SK-N-SH (cell line): ENCODE measurements around the gene KCND1. TPM values are rescaled to one million over a fixed set of nuclear protein-coding genes. Genes with fewer than 3 reads are reported as not detected.

Experiments used
- CTCF ChIA-PET: fragments of 300-600, 350-600 bp; formaldehyde crosslinking; extraction: SDS; loops from one replicate; lab custom pipeline; 2021; lab: Yijun Ruan, JAX
- POLR2A ChIA-PET: fragments of 350-600 bp; sonication (Branson Sonifier 250); formaldehyde crosslinking; extraction: SDS; loops from one replicate; lab custom pipeline; 2020; ENCODE audit warnings: antibody characterized with exemption, inconsistent platforms; lab: Yijun Ruan, JAX
- DNase-seq: peaks from one replicate; pipeline ENCODE4 v3.0.0; 2012
- H2AFZ ChIP-seq: fragments of 200-600 bp; sonication (generic); 2 replicates; pipeline ENCODE4 v1.8.1; 2016; ENCODE audit warnings: antibody characterized with exemption, mild to moderate bottlenecking, low read depth
- H3F3A ChIP-seq: fragments of 200-600 bp; sonication (generic); replicated peaks from 2 replicates; pipeline ENCODE3; 2016; ENCODE audit warnings: antibody characterized with exemption, mild to moderate bottlenecking; ENCODE audit not compliant: insufficient read depth
- H3K27ac ChIP-seq, 2 experiments: fragments of 200-500 bp in 1 of 2; fragments of 200-600 bp in 1 of 2; sonication (Bioruptor generic) in 1 of 2; sonication (generic), shearing (Covaris generic) in 1 of 2; 2 replicates each; pipeline versions ENCODE4 v1.5.1 to v1.6.1; 2014 to 2016; ENCODE audit warnings: low read depth in 2 of 2, inconsistent platforms in 1 of 2, low read length in 1 of 2, mild to moderate bottlenecking in 1 of 2, mixed read lengths in 1 of 2
- H3K27me3 ChIP-seq: fragments of 200-600 bp; sonication (generic), shearing (Covaris generic); 2 replicates; pipeline ENCODE4 v1.6.1; 2016; ENCODE audit warnings: mixed run types; ENCODE audit not compliant: insufficient read depth
- H3K36me3 ChIP-seq, 2 experiments: fragments of 200-500 bp in 1 of 2; fragments of 200-600 bp in 1 of 2; sonication (Bioruptor generic) in 1 of 2; sonication (generic) in 1 of 2; replicated peaks in 1 of 2; 2 replicates each; pipeline versions ENCODE3 to v1.5.1; 2014 to 2016; ENCODE audit warnings: low read length in 1 of 2, mild to moderate bottlenecking in 1 of 2; ENCODE audit not compliant: insufficient read depth in 2 of 2, control insufficient read depth in 1 of 2
- H3K4me1 ChIP-seq, 2 experiments: fragments of 200-500 bp in 1 of 2; fragments of 200-600 bp in 1 of 2; sonication (Bioruptor generic) in 1 of 2; sonication (generic), shearing (Covaris generic) in 1 of 2; 2 replicates each; pipeline versions ENCODE4 v1.5.1 to v1.6.1; 2014 to 2016; ENCODE audit warnings: low read depth in 1 of 2, low read length in 1 of 2, mixed run types in 1 of 2; ENCODE audit not compliant: insufficient read depth in 2 of 2, control insufficient read depth in 1 of 2
- H3K4me2 ChIP-seq: fragments of 200-600 bp; sonication (generic), shearing (Covaris generic); 2 replicates; pipeline ENCODE4 v1.6.1; 2017; ENCODE audit warnings: mixed run types
- H3K4me3 ChIP-seq, 2 experiments: fragments of 200-500 bp in 1 of 2; fragments of 200-600 bp in 1 of 2; sonication (Bioruptor generic) in 1 of 2; sonication (generic), shearing (Covaris generic) in 1 of 2; 2 replicates each; pipeline versions ENCODE4 v1.5.1 to v1.8.1; 2014 to 2016; ENCODE audit warnings: low read depth in 2 of 2, inconsistent platforms in 1 of 2, low read length in 1 of 2, mild to moderate bottlenecking in 1 of 2, mixed read lengths in 1 of 2, moderate library complexity in 1 of 2
- H3K79me2 ChIP-seq: fragments of 200-600 bp; sonication (generic); 2 replicates; pipeline ENCODE4 v1.8.1; 2017; ENCODE audit warnings: mild to moderate bottlenecking; ENCODE audit not compliant: insufficient read depth
- H3K9ac ChIP-seq: fragments of 200-600 bp; sonication (generic); 2 replicates; pipeline ENCODE4 v1.6.1; 2017; ENCODE audit warnings: mixed run types
- H3K9me2 ChIP-seq: fragments of 200-600 bp; sonication (generic); 2 replicates; pipeline ENCODE4 v1.6.1; 2017; ENCODE audit warnings: mixed run types
- H3K9me3 ChIP-seq: fragments of 200-600 bp; sonication (generic); 2 replicates; pipeline ENCODE4 v1.6.1; 2017; ENCODE audit warnings: mixed run types, mild to moderate bottlenecking, moderate library complexity
- H4K20me1 ChIP-seq: fragments of 200-600 bp; sonication (generic); 2 replicates; pipeline ENCODE4 v1.6.1; 2017; ENCODE audit warnings: mild to moderate bottlenecking, mixed run types; ENCODE audit not compliant: insufficient read depth
- CHD2 ChIP-seq: fragments of 150-350 bp; IDR thresholded peaks from 2 replicates; pipeline ENCODE4 v1.6.1; 2018; ENCODE audit warnings: low read length; ENCODE audit not compliant: partially characterized antibody
- ELF1 ChIP-seq: IDR thresholded peaks from 2 replicates; pipeline ENCODE4 v1.4.0; 2012
- EP300 ChIP-seq, 2 experiments: IDR thresholded peaks; 2 replicates each; pipeline versions ENCODE4 v1.4.0 to v1.6.1; 2012; ENCODE audit warnings: borderline replicate concordance in 1 of 2, low read depth in 1 of 2, low read length in 1 of 2
- EZH2phosphoT487 ChIP-seq: fragments of 200-600 bp; sonication (generic); IDR thresholded peaks from 2 replicates; pipeline ENCODE4 v1.6.1; 2017; ENCODE audit warnings: low read depth, mixed run types, mild to moderate bottlenecking, antibody characterized with exemption, moderate library complexity, borderline replicate concordance
- FOXJ3 ChIP-seq: sonication (generic); formaldehyde crosslinking; IDR thresholded peaks from 2 replicates; pipeline ENCODE4 v1.5.1; 2020; ENCODE audit warnings: mild to moderate bottlenecking, missing genetic modification reagents
- FOXM1 ChIP-seq: IDR thresholded peaks from 2 replicates; pipeline ENCODE4 v1.4.0; 2012; ENCODE audit warnings: low read depth, mild to moderate bottlenecking
- GATA2 ChIP-seq: sonication (generic); formaldehyde crosslinking; IDR thresholded peaks from 2 replicates; pipeline ENCODE4 v1.5.0; 2020; ENCODE audit warnings: mild to moderate bottlenecking, missing genetic modification reagents
- JUND ChIP-seq: IDR thresholded peaks from 2 replicates; pipeline ENCODE4 v1.4.0; 2012
- MEF2A ChIP-seq: IDR thresholded peaks from 2 replicates; pipeline ENCODE4 v1.4.0; 2012; ENCODE audit warnings: low read depth, borderline replicate concordance
- MXI1 ChIP-seq: IDR thresholded peaks from 2 replicates; pipeline ENCODE4 v1.6.1; 2012; ENCODE audit warnings: mild to moderate bottlenecking, low read depth, low read length, improper control_type of control experiment
- NRF1 ChIP-seq: IDR thresholded peaks from 2 replicates; pipeline ENCODE4 v1.6.1; 2012; ENCODE audit warnings: low read depth, mild to moderate bottlenecking, low read length
- PBX3 ChIP-seq: IDR thresholded peaks from 2 replicates; pipeline ENCODE4; 2012
- RCOR1 ChIP-seq: fragments of 150-350 bp; IDR thresholded peaks from 2 replicates; pipeline ENCODE4 v1.6.1; 2017; ENCODE audit warnings: antibody characterized with exemption, low read length
- RFX5 ChIP-seq: IDR thresholded peaks from 2 replicates; pipeline ENCODE4 v1.6.1; 2012; ENCODE audit warnings: mild to moderate bottlenecking, improper control_type of control experiment, low read length
- SIN3A ChIP-seq: IDR thresholded peaks from 2 replicates; pipeline ENCODE4 v1.6.1; 2012; ENCODE audit warnings: low read depth, mild to moderate bottlenecking, low read length, moderate library complexity, borderline replicate concordance
- SMC3 ChIP-seq: IDR thresholded peaks from 2 replicates; pipeline ENCODE4 v1.6.1; 2012; ENCODE audit warnings: low read depth, low read length, improper control_type of control experiment
- TAF1 ChIP-seq: IDR thresholded peaks from 2 replicates; pipeline ENCODE4 v1.6.1; 2012; ENCODE audit warnings: low read depth, mild to moderate bottlenecking, low read length, moderate library complexity, borderline replicate concordance
- TCF12 ChIP-seq: IDR thresholded peaks from 2 replicates; pipeline ENCODE4 v1.4.0; 2012
- WGBS: methylation state at CpG from one replicate; pipeline ENCODE4 v1.1.6; 2017; ENCODE audit warnings: low lambda C conversion rate; 5-methylcytosine and 5-hydroxymethylcytosine counted together
- polyA plus RNA-seq, 3 experiments: library from polyadenylated mRNA; depleted of rRNA; stranded (reverse); fragments of >200 nt; gene quantifications; 2 replicates each; pipeline ENCODE4 v1.2.3, GENCODE V29; 2012
- TF ChIP-seq, protein P1 (sequence below): IDR thresholded peaks from 2 replicates; pipeline ENCODE4 v1.6.1; 2012; ENCODE audit warnings: mild to moderate bottlenecking, low read depth, low read length, moderate library complexity
- TF ChIP-seq, protein P2 (sequence below): IDR thresholded peaks from 2 replicates; pipeline ENCODE4 v1.4.0; 2012; ENCODE audit warnings: low read depth, borderline replicate concordance
- TF ChIP-seq, protein P3 (sequence below): fragments of 150-350 bp; IDR thresholded peaks from 2 replicates; pipeline ENCODE4 v1.6.1; 2016; ENCODE audit warnings: mild to moderate bottlenecking, low read depth, low read length
- TF ChIP-seq, protein P4 (sequence below): fragments of 200-600 bp; sonication (generic); IDR thresholded peaks from 2 replicates; pipeline ENCODE4 v1.6.1; 2017; ENCODE audit warnings: antibody characterized with exemption, mild to moderate bottlenecking, moderate library complexity

Gene KCND1
- polyA plus RNA-seq, 1 of the 3 experiments (the other 2 are of a cell fraction) = 1.2 TPM

GRCh38 chrX:49002091-49002935 is 30.7 kb upstream of the KCND1 start, which contains the start of gene GRIPAP1:
GRIPAP1 (minus strand) TSS chrX:49002264; CDS start chrX:49002229, 35 bp downstream.
- Histone ChIP-seq H3K27ac (peak within 1 kb of the TSS; percentile 84 to 90), H3F3A (peaks cover 5% of the 10 kb centered on the region), H3K9ac (peak within 1 kb of the TSS; percentile 90), H4K20me1 (no peaks in the 10 kb centered on the region), H3K36me3 (peaks cover 13 to 19% of the 10 kb centered on the region in 2 experiments), H3K4me2 (peak within 1 kb of the TSS; percentile 83), H3K4me1 (peaks cover 0 to 8% of the 10 kb centered on the region in 2 experiments; a peak in 2 of 4 replicates), H2AFZ (peak within 1 kb of the TSS; percentile 98), H3K9me2 (no peaks in the 10 kb centered on the region), H3K27me3 (no peaks in the 10 kb centered on the region; the same call in 1 of the 2 replicates), H3K9me3 (no peaks in the 10 kb centered on the region), H3K4me3 (peak within 1 kb of the TSS; percentile 75 to 80), H3K79me2 (peaks cover 17% of the 10 kb centered on the region; the same call in 1 of the 2 replicates)
- WGBS = 1% methylated on average over 38 of the region's 38 CpGs
- POLR2A ChIA-PET = interaction anchor here (0.6 to 1.2 kb wide), 8 partner anchors 11 to 1459 kb away, joined by 3 to 5 read pairs (median 4); partner anchors contain the start of genes PQBP1, TFE3 and TIMM17B
- CTCF ChIA-PET = interaction anchor here (0.6 to 1.7 kb wide), 3 partner anchors 11 to 320 kb away, joined by 3 to 10 read pairs (median 4); partner anchors contain the start of gene KCND1
- DNase-seq = peak; percentile 90
- TF ChIP-seq SMC3 (no peak), TCF12 (peak; percentile 16; the same call in 1 of the 2 replicates), CHD2 (no peak), TAF1 (peak; percentile 99), FOXJ3 (CRISPR knock-in tag) (no peak), EP300 (IDR thresholded peaks at IDR 0.05; ENCODE audit: borderline replicate concordance in 1 of 2, low read depth in 1 of 2, low read length in 1 of 2) (peak in 1 of 2 experiments; percentile 28; a peak in 1 of 4 replicates), SIN3A (no peak), ELF1 (peak; percentile 59; the same call in 1 of the 2 replicates), RFX5 (no peak), EZH2phosphoT487 (no peak), JUND (peak; percentile 8; the same call in 1 of the 2 replicates), MXI1 (peak; percentile 34; the same call in 1 of the 2 replicates), FOXM1 (no peak), NRF1 (peak; percentile 81), GATA2 (CRISPR knock-in tag) (no peak), RCOR1 (no peak), MEF2A (no peak), PBX3 (peak; percentile 42; the same call in 1 of the 2 replicates)
- TF ChIP-seq, protein P1, sequence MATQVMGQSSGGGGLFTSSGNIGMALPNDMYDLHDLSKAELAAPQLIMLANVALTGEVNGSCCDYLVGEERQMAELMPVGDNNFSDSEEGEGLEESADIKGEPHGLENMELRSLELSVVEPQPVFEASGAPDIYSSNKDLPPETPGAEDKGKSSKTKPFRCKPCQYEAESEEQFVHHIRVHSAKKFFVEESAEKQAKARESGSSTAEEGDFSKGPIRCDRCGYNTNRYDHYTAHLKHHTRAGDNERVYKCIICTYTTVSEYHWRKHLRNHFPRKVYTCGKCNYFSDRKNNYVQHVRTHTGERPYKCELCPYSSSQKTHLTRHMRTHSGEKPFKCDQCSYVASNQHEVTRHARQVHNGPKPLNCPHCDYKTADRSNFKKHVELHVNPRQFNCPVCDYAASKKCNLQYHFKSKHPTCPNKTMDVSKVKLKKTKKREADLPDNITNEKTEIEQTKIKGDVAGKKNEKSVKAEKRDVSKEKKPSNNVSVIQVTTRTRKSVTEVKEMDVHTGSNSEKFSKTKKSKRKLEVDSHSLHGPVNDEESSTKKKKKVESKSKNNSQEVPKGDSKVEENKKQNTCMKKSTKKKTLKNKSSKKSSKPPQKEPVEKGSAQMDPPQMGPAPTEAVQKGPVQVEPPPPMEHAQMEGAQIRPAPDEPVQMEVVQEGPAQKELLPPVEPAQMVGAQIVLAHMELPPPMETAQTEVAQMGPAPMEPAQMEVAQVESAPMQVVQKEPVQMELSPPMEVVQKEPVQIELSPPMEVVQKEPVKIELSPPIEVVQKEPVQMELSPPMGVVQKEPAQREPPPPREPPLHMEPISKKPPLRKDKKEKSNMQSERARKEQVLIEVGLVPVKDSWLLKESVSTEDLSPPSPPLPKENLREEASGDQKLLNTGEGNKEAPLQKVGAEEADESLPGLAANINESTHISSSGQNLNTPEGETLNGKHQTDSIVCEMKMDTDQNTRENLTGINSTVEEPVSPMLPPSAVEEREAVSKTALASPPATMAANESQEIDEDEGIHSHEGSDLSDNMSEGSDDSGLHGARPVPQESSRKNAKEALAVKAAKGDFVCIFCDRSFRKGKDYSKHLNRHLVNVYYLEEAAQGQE = peak; percentile 69
- TF ChIP-seq, protein P2, sequence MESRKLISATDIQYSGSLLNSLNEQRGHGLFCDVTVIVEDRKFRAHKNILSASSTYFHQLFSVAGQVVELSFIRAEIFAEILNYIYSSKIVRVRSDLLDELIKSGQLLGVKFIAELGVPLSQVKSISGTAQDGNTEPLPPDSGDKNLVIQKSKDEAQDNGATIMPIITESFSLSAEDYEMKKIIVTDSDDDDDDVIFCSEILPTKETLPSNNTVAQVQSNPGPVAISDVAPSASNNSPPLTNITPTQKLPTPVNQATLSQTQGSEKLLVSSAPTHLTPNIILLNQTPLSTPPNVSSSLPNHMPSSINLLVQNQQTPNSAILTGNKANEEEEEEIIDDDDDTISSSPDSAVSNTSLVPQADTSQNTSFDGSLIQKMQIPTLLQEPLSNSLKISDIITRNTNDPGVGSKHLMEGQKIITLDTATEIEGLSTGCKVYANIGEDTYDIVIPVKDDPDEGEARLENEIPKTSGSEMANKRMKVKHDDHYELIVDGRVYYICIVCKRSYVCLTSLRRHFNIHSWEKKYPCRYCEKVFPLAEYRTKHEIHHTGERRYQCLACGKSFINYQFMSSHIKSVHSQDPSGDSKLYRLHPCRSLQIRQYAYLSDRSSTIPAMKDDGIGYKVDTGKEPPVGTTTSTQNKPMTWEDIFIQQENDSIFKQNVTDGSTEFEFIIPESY = no peak
- TF ChIP-seq, protein P3, sequence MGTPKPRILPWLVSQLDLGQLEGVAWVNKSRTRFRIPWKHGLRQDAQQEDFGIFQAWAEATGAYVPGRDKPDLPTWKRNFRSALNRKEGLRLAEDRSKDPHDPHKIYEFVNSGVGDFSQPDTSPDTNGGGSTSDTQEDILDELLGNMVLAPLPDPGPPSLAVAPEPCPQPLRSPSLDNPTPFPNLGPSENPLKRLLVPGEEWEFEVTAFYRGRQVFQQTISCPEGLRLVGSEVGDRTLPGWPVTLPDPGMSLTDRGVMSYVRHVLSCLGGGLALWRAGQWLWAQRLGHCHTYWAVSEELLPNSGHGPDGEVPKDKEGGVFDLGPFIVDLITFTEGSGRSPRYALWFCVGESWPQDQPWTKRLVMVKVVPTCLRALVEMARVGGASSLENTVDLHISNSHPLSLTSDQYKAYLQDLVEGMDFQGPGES = no peak
- TF ChIP-seq, protein P4, sequence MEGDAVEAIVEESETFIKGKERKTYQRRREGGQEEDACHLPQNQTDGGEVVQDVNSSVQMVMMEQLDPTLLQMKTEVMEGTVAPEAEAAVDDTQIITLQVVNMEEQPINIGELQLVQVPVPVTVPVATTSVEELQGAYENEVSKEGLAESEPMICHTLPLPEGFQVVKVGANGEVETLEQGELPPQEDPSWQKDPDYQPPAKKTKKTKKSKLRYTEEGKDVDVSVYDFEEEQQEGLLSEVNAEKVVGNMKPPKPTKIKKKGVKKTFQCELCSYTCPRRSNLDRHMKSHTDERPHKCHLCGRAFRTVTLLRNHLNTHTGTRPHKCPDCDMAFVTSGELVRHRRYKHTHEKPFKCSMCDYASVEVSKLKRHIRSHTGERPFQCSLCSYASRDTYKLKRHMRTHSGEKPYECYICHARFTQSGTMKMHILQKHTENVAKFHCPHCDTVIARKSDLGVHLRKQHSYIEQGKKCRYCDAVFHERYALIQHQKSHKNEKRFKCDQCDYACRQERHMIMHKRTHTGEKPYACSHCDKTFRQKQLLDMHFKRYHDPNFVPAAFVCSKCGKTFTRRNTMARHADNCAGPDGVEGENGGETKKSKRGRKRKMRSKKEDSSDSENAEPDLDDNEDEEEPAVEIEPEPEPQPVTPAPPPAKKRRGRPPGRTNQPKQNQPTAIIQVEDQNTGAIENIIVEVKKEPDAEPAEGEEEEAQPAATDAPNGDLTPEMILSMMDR = no peak
